ENCODE data around the gene IQGAP2. TPM values are rescaled to one million over a fixed set of nuclear protein-coding genes. Genes with fewer than 3 reads are reported as not detected.

Gene IQGAP2
- total and polyA plus RNA-seq, 2 donors from 2014 or later: 23.2 to 35.8 TPM

GRCh38 chr5:76371960-76372322 lies 31.1 kb upstream of the IQGAP2 start:
- TF ChIP-seq CTCF (IDR thresholded peaks at IDR 0.05; ENCODE audit: borderline replicate concordance, extremely low read depth, insufficient read depth): no peak
- Histone ChIP-seq H3K36me3 (ENCODE audit: control insufficient read depth in 2 of 3, insufficient read depth in 3 of 3, low read length in 3 of 3) (no peaks in the 10 kb centered on the region), H3K9ac (ENCODE audit: low read length in 3 of 3) (no peak overlapping the region), H3K9me3 (ENCODE audit: control insufficient read depth in 2 of 3, insufficient read depth in 1 of 3, low read length in 3 of 3) (no peaks in the 10 kb centered on the region), H3K27me3 (ENCODE audit: control insufficient read depth, insufficient read depth, low read length) (no peaks in the 10 kb centered on the region), H3K27ac (ENCODE audit: low read depth in 2 of 2, low read length in 2 of 2) (no peak overlapping the region), H3K4me1 (ENCODE audit: control insufficient read depth in 2 of 3, insufficient read depth in 2 of 3, low read depth in 1 of 3, low read length in 3 of 3) (peaks cover 0 to 5% (median 0%) of the 10 kb centered on the region in 3 donors), H3K4me3 (ENCODE audit: low read length in 3 of 3) (no peak overlapping the region)
- FAIRE-seq: no peak
- no peak for DNase-seq
- intact Hi-C loops (cut with DNase I): no loop called here

DNA sequence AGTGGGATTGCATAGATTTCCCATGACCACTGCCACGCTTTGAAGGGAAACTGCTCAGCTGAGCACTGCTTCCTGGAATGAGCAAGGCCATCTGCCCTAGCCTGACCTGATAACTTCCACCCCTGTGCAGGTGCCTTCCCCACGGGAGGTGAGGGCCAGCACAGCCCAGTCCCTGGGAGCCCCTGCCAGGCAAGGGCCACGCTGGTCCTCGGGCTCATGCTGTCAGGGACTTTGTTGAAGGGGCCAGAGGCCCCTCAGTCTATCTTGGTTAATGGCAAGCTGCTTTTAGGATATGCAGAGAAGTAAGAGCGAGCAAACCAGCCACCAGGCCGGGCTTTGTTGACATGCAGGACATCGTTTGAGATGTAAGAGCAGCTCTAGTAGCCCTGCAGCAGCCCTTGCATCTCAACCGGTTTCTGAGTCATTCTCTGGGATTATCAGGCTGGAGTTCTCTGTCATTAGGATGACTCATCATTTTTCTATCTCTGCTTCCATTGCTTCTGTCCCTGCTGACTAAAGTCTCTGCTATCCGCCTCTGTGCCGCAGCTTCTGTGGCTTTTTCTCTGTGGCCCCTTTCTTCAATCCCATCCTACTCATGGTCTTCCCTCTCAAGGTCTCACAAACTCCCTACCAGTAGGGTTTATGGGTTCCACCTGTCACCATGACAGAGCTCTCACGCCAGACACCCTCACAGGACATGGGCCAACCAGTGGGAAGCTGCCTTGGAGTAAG lies 30.6 kb upstream of the IQGAP2 start:
- Histone ChIP-seq H3K27me3 (ENCODE audit: control insufficient read depth, insufficient read depth, low read length) (no peaks in the 10 kb centered on the region), H3K9ac (ENCODE audit: low read length in 3 of 3) (no peak overlapping the region), H3K27ac (ENCODE audit: low read depth in 2 of 2, low read length in 2 of 2) (no peak overlapping the region), H3K4me1 (ENCODE audit: control insufficient read depth in 2 of 3, insufficient read depth in 2 of 3, low read depth in 1 of 3, low read length in 3 of 3) (peaks cover 0 to 5% (median 0%) of the 10 kb centered on the region in 3 donors), H3K9me3 (ENCODE audit: control insufficient read depth in 2 of 3, insufficient read depth in 1 of 3, low read length in 3 of 3) (no peaks in the 10 kb centered on the region), H3K36me3 (ENCODE audit: control insufficient read depth in 2 of 3, insufficient read depth in 3 of 3, low read length in 3 of 3) (no peaks in the 10 kb centered on the region), H3K4me3 (ENCODE audit: low read length in 3 of 3) (no peak overlapping the region)
- DNase-seq: no peak
- intact Hi-C loops (cut with DNase I): no loop called here
- no peak for FAIRE-seq
- TF ChIP-seq CTCF (IDR thresholded peaks at IDR 0.05; ENCODE audit: borderline replicate concordance, extremely low read depth, insufficient read depth): no peak

DNA sequence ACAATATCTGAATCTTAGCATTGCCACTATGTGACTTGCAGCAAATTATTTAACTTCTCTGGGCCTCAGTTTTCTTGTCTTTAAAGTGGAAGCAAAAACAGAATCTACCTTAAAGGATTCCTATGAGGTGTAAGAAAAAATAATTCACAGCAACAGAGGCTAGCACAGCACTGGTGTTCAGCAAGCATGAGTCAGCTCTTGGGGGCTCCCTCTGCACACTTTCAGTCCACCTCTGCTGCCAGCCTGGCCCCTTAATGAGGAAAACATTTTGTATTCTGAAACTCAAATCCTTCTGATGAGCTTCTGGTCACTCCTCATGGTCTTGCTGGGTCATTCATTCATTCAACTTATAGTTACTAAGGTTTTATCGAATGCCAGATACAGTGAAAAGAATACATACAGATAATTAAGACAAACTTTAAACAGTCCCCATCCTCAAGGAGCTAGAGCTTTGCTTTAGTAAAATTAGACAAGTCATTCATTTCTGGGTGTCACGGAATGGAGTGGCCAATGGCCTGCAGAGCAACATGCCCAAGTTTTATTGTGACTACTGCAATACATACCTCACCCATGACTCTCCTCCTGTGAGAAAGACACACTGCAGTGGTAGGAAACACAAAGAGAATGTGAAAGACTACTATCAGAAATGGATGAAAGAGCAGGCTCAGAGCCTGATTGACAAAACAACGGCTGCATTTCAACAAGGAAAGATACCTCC lies 26.8 kb upstream of the IQGAP2 start:
- FAIRE-seq: no peak
- H3K9ac ChIP-seq (ENCODE audit: low read length in 3 of 3): no peak overlapping the region
- H3K36me3 ChIP-seq (ENCODE audit: control insufficient read depth in 2 of 3, insufficient read depth in 3 of 3, low read length in 3 of 3): no peaks in the 10 kb centered on the region
- peaks cover 0 to 5% (median 0%) of the 10 kb centered on the region in 3 donors for H3K4me1 ChIP-seq (ENCODE audit: control insufficient read depth in 2 of 3, insufficient read depth in 2 of 3, low read depth in 1 of 3, low read length in 3 of 3)
- no peaks in the 10 kb centered on the region for H3K9me3 ChIP-seq (ENCODE audit: control insufficient read depth in 2 of 3, insufficient read depth in 1 of 3, low read length in 3 of 3)
- TF ChIP-seq CTCF (IDR thresholded peaks at IDR 0.05; ENCODE audit: borderline replicate concordance, extremely low read depth, insufficient read depth): no peak
- no peaks in the 10 kb centered on the region for H3K27me3 ChIP-seq (ENCODE audit: control insufficient read depth, insufficient read depth, low read length)
- DNase-seq: no peak
- H3K4me3 ChIP-seq (ENCODE audit: low read length in 3 of 3): no peak overlapping the region
- H3K27ac ChIP-seq (ENCODE audit: low read depth in 2 of 2, low read length in 2 of 2): no peak overlapping the region
- intact Hi-C loops (cut with DNase I): no loop called here

Data from kidney (tissue), 14 donors.